ENCODE data around the gene ZNF526. TPM values are rescaled to one million over a fixed set of nuclear protein-coding genes. Genes with fewer than 3 reads are reported as not detected.

The ZNF526 gene
- total RNA-seq, 6 experiments from 2014 or later, result 1.9 to 3.9 (median 3.4) TPM

GRCh38 chr19:42229855-42230351, 9.8 kb downstream of the ZNF526 start:
- DNase-seq, result no peak
- intact Hi-C loops (cut with DNase I), result no loop called here
- WGBS (ENCODE audit: insufficient coverage, low coverage, low lambda C conversion rate, missing lambda C conversion rate), result 70% methylated on average over 3 of the region's 8 CpGs

GRCh38 chr19:42230571-42230970, 10.5 kb downstream of the ZNF526 start:
- Histone ChIP-seq H3K9me3 (no peaks in the 10 kb centered on the region), H3K27me3 (no peaks in the 10 kb centered on the region), H3K27ac (no peak overlapping the region), H3K36me3 (peaks cover 0 to 66% (median 32%) of the 10 kb centered on the region in 4 donors), H3K4me3 (no peak overlapping the region), H3K4me1 (no peaks in the 10 kb centered on the region)
- intact Hi-C loops (cut with DNase I), result no loop called here
- WGBS (ENCODE audit: insufficient coverage, low coverage, low lambda C conversion rate, missing lambda C conversion rate), result 70% methylated on average over 2 of the region's 4 CpGs
- ATAC-seq (no peak), DNase-seq (no peak)
- no peak for TF ChIP-seq CTCF (IDR thresholded peaks at IDR 0.05)
- no peak for TF ChIP-seq POLR2A (IDR thresholded peaks at IDR 0.05)

More at GRCh38 chr19:42229855-42230351, 9.8 kb downstream of the ZNF526 start:
- H3K9me3 ChIP-seq, result no peaks in the 10 kb centered on the region
- ATAC-seq, result peak in 2 of 4 donors; percentile 3 to 26
- no peaks in the 10 kb centered on the region for H3K27me3 ChIP-seq
- H3K27ac ChIP-seq, result no peak overlapping the region
- no peak overlapping the region for H3K4me3 ChIP-seq
- H3K4me1 ChIP-seq, result no peaks in the 10 kb centered on the region
- H3K36me3 ChIP-seq, result peaks cover 0 to 67% (median 30%) of the 10 kb centered on the region in 4 donors
- TF ChIP-seq CTCF (IDR thresholded peaks at IDR 0.05) (no peak), POLR2A (IDR thresholded peaks at IDR 0.05) (no peak)

GRCh38 chr19:42232435-42232834, 12.3 kb downstream of the ZNF526 start:
- no peak for TF ChIP-seq POLR2A (IDR thresholded peaks at IDR 0.05)
- TF ChIP-seq CTCF (IDR thresholded peaks at IDR 0.05), result no peak
- no peak overlapping the region for H3K27ac ChIP-seq
- H3K4me3 ChIP-seq, result no peak overlapping the region
- H3K36me3 ChIP-seq, result peaks cover 0 to 67% (median 32%) of the 10 kb centered on the region in 4 donors
- ATAC-seq (no peak), DNase-seq (no peak)
- WGBS (ENCODE audit: insufficient coverage, low coverage, low lambda C conversion rate, missing lambda C conversion rate), result 89% methylated on average over 3 of the region's 10 CpGs
- intact Hi-C loops (cut with DNase I), result no loop called here
- no peaks in the 10 kb centered on the region for H3K9me3 ChIP-seq
- H3K4me1 ChIP-seq, result no peaks in the 10 kb centered on the region
- no peaks in the 10 kb centered on the region for H3K27me3 ChIP-seq

- DNase-seq (no peak), ATAC-seq (no peak)
- H3K27me3 ChIP-seq, result no peaks in the 10 kb centered on the region
- TF ChIP-seq CTCF (IDR thresholded peaks at IDR 0.05) (no peak), POLR2A (IDR thresholded peaks at IDR 0.05) (no peak)
- no peaks in the 10 kb centered on the region for H3K9me3 ChIP-seq
- 93% methylated on average over 5 of the region's 7 CpGs for WGBS (ENCODE audit: insufficient coverage, low coverage, low lambda C conversion rate, missing lambda C conversion rate)
- peaks cover 0 to 67% (median 32%) of the 10 kb centered on the region in 4 donors for H3K36me3 ChIP-seq
- no peak overlapping the region for H3K4me3 ChIP-seq
- H3K27ac ChIP-seq, result no peak overlapping the region
- intact Hi-C loops (cut with DNase I), result no loop called here
- no peaks in the 10 kb centered on the region for H3K4me1 ChIP-seq
Observed at GRCh38 chr19:42233106-42233505, 13.0 kb downstream of the ZNF526 start.
